Loucy (cell line): ENCODE results near the gene STX8.

Source experiments
- CTCF ChIP-seq: fragments of 200-600 bp; sonication (generic); conservative IDR thresholded peaks from 2 replicates; pipeline ENCODE4 v1.5.1; 2014; ENCODE audit warnings: mild to moderate bottlenecking, antibody characterized with exemption, low read length
- EZH2phosphoT487 ChIP-seq: fragments of 200-600 bp; IDR thresholded peaks from 2 replicates; pipeline ENCODE4 v1.6.1; 2018; ENCODE audit warnings: antibody characterized with exemption, mild to moderate bottlenecking, moderate library complexity, borderline replicate concordance

DNA sequence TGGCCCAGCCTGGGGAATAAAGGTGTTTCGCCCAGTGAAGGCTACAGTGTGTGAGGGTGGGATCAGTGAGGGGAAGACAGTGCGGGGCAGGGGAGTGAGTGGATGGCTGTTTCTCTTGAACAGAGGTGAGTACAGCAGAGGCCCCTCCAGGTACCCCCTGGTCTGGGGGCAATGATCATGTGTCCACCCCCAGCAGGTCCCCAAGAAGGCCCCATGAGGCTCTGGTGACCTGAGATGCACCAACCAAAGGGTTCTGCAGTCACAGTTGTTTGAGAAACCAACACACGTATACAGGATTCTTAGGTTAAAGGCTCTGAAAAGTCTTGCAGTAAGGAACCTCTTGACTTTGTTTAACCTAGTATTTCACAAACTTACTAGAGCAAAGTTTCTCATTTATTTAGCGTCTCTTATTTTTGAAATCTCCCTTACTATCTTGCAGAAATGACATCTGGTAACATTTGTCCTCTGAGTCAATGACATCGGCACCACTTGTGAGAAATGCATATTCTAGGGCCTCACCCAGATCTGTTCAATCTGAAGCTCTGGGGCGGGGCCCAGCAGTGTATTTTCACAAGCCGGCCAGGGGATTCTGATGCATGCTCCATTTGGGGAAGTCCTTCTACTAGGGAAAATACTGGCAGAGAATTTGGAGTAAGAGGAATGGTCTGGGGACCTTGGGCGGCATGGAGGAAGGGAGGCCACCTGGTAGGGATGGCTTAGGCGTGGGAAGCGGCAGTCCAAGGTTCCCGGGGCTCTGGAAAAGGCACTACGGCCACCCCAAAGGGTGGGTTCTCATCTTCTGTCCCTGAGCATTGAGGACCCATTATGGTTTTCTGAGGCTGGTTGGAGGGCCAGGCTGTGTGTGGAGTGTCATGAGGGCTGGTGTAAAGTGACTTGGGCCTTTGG is 337.0 kb downstream of the STX8 start:
- TF ChIP-seq CTCF (no peak), EZH2phosphoT487 (no peak)
